HAP-1 (cell line): ENCODE results near the gene NCKAP5.

Experiments used
- DNase-seq, 2 experiments: peaks; one replicate each; pipeline ENCODE4 v3.0.0-alpha.2; 2016 to 2020; ENCODE audit warnings: low spot score in 2 of 2
- H3K27me3 ChIP-seq: fragments of 250-450 bp; sonication (Bioruptor Pico); 2 replicates; pipeline ENCODE4 v1.5.1; 2020; ENCODE audit warnings: low read depth, mild to moderate bottlenecking, moderate library complexity
- H3K36me3 ChIP-seq: fragments of 250-450 bp; sonication (Bioruptor Pico); replicated peaks from 2 replicates; pipeline ENCODE4 v1.5.1; 2020; ENCODE audit warnings: mild to moderate bottlenecking
- H3K4me1 ChIP-seq: fragments of 250-450 bp; sonication (Bioruptor Pico); 2 replicates; pipeline ENCODE4 v1.5.1; 2020; ENCODE audit warnings: mild to moderate bottlenecking
- H3K4me3 ChIP-seq: fragments of 250-450 bp; sonication (Bioruptor Pico); 2 replicates; pipeline ENCODE4 v1.5.1; 2020; ENCODE audit warnings: mild to moderate bottlenecking, moderate library complexity
- H3K9me3 ChIP-seq: fragments of 250-450 bp; sonication (Bioruptor Pico); 2 replicates; pipeline ENCODE4 v1.5.1; 2020; ENCODE audit warnings: mild to moderate bottlenecking, moderate library complexity
- in situ Hi-C: fragments of 300-500 bp; cut with MboI; formaldehyde crosslinking; loops from 3 replicates; pipeline ENCODE4 v1.14.3; 2020; ENCODE audit warnings: low sequenced_read_pairs, inconsistent platforms, mixed read lengths

Gene NCKAP5

DNA sequence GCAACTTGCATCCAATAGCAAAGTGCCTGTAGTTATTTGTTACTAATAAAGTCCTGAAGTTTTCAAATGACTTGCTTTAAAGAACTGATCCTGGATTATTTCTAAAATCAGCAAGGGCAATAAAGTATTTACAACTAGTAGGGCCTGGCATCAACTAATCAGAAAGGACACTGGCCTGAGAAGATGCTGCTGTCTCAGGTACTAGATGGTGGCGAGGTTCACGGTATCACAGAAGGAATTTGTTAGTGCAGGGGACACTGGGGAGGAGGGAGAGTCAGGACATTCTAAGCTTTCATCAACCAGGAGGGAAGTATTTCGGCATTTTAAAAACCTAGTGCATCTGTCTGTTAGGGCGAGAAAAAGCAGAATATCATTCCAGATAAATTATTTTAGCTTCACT lies 458.1 kb downstream of the NCKAP5 start:
- H3K9me3 ChIP-seq: no peaks in the 10 kb centered on the region
- H3K27me3 ChIP-seq: 0 out of 2 replicates have a peak, but pooled peaks cover 2% of the 10 kb centered on the region
- H3K4me3 ChIP-seq: no peak overlapping the region
- no peak for DNase-seq
- no peaks in the 10 kb centered on the region for H3K4me1 ChIP-seq
- no peaks in the 10 kb centered on the region for H3K36me3 ChIP-seq
- in situ Hi-C loops: no loop called here

DNA sequence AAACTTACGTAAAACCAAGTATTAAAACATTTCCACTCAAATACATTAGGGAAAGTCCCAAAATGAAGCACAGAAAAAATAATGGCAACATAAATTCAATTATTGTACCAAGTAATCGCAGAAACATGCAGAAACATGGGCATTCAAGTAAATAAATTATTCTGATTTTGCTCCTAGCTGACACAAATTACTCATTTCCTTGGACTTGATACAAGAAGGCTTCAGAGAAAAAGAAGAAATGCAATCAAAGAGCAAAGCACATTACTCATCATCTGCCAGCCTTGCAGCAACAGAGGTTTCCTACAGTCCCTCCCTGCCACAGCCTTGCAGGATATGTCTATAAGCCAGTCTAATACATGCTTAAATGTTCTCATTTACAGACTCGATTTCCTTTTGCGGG lies 458.5 kb downstream of the NCKAP5 start:
- H3K9me3 ChIP-seq: no peaks in the 10 kb centered on the region
- H3K4me3 ChIP-seq: no peak overlapping the region
- in situ Hi-C loops: no loop called here
- DNase-seq: no peak
- H3K27me3 ChIP-seq: no peaks in the 10 kb centered on the region
- no peaks in the 10 kb centered on the region for H3K4me1 ChIP-seq
- no peaks in the 10 kb centered on the region for H3K36me3 ChIP-seq

GRCh38 chr2:133107058-133107815 lies 461.0 kb downstream of the NCKAP5 start:
- Histone ChIP-seq H3K36me3 (no peaks in the 10 kb centered on the region), H3K27me3 (no peaks in the 10 kb centered on the region), H3K4me1 (no peaks in the 10 kb centered on the region), H3K9me3 (no peaks in the 10 kb centered on the region), H3K4me3 (no peak overlapping the region)
- no peak for DNase-seq
- in situ Hi-C loops: no loop called here

- no peaks in the 10 kb centered on the region for H3K27me3 ChIP-seq
- H3K4me1 ChIP-seq: no peaks in the 10 kb centered on the region
- H3K36me3 ChIP-seq: no peaks in the 10 kb centered on the region
- no peak for DNase-seq
- H3K4me3 ChIP-seq: no peak overlapping the region
- H3K9me3 ChIP-seq: no peaks in the 10 kb centered on the region
- in situ Hi-C loops: no loop called here
Observed at GRCh38 chr2:133104871-133105270, 463.4 kb downstream of the NCKAP5 start.

- no peaks in the 10 kb centered on the region for H3K9me3 ChIP-seq
- no peak overlapping the region for H3K4me3 ChIP-seq
- H3K36me3 ChIP-seq: no peaks in the 10 kb centered on the region
- no peaks in the 10 kb centered on the region for H3K4me1 ChIP-seq
- in situ Hi-C loops: no loop called here
- H3K27me3 ChIP-seq: no peaks in the 10 kb centered on the region
- DNase-seq: no peak
Observed at GRCh38 chr2:133098787-133099186, 469.5 kb downstream of the NCKAP5 start.

DNA sequence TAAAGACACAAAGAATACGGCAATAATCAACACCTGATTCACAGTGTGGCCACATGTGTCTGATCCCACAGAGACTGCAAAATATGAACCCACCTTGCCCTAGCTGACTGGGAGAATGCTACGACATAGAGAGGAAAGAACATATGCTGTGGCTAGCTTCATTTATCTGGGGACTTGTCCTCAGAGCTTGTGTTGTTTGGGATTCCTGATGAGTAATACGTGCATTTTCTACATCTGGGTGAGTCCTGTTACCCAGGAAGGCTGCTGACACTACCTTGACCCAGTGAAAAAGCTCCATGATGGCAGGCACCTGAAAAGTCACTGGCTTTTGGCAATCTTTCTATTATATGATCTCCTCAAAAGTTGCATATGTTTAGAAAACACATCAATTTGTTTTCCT lies 470.6 kb downstream of the NCKAP5 start:
- Histone ChIP-seq H3K4me1 (no peaks in the 10 kb centered on the region), H3K36me3 (no peaks in the 10 kb centered on the region), H3K27me3 (no peaks in the 10 kb centered on the region), H3K4me3 (no peak overlapping the region), H3K9me3 (no peaks in the 10 kb centered on the region)
- no peak for DNase-seq
- in situ Hi-C loops: no loop called here

GRCh38 chr2:133092571-133092970 lies 475.7 kb downstream of the NCKAP5 start:
- Histone ChIP-seq H3K9me3 (no peaks in the 10 kb centered on the region), H3K36me3 (no peaks in the 10 kb centered on the region), H3K4me3 (no peak overlapping the region), H3K4me1 (no peaks in the 10 kb centered on the region), H3K27me3 (no peaks in the 10 kb centered on the region)
- in situ Hi-C loops: no loop called here
- no peak for DNase-seq

GRCh38 chr2:133090358-133090757 lies 477.9 kb downstream of the NCKAP5 start:
- Histone ChIP-seq H3K4me1 (no peaks in the 10 kb centered on the region), H3K4me3 (no peak overlapping the region), H3K27me3 (peaks cover 7% of the 10 kb centered on the region), H3K9me3 (no peaks in the 10 kb centered on the region), H3K36me3 (no peaks in the 10 kb centered on the region)
- no peak for DNase-seq
- in situ Hi-C loops: no loop called here

- Histone ChIP-seq H3K4me3 (no peak overlapping the region), H3K9me3 (no peaks in the 10 kb centered on the region)
- no peak for DNase-seq
Observed at GRCh38 chr2:133086176-133086575, 482.1 kb downstream of the NCKAP5 start.

GRCh38 chr2:133085646-133086045 lies 482.6 kb downstream of the NCKAP5 start:
- Histone ChIP-seq H3K27me3 (peaks cover 7% of the 10 kb centered on the region), H3K9me3 (no peaks in the 10 kb centered on the region), H3K4me1 (no peaks in the 10 kb centered on the region), H3K36me3 (no peaks in the 10 kb centered on the region), H3K4me3 (no peak overlapping the region)
- DNase-seq: no peak
- in situ Hi-C loops: no loop called here

More at GRCh38 chr2:133086176-133086575, 482.1 kb downstream of the NCKAP5 start:
- in situ Hi-C loops: no loop called here
- no peaks in the 10 kb centered on the region for H3K36me3 ChIP-seq
- H3K4me1 ChIP-seq: no peaks in the 10 kb centered on the region
- peaks cover 7% of the 10 kb centered on the region for H3K27me3 ChIP-seq

DNA sequence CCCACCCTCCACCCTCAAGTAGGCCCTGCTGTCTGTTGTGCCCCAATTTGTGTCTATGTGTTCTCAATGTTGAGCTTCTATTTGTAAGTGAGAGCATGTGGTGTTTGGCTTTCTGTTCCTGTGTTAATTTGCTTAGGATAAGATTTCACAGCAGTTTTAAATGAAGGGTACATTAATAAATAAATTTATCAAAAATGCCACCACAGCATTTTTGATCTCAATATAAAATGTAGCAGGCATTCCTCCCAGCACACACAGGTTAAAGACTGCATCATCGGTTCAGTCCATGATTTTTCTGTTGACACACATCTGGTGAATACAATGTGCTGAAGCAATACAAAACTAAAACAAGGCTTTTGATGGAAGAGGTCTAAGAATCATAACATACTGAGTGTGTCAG lies 486.2 kb downstream of the NCKAP5 start:
- H3K27me3 ChIP-seq: peaks cover 3% of the 10 kb centered on the region; the same call in 1 of the 2 replicates
- H3K36me3 ChIP-seq: no peaks in the 10 kb centered on the region
- no peak for DNase-seq
- H3K4me3 ChIP-seq: no peak overlapping the region
- no peaks in the 10 kb centered on the region for H3K4me1 ChIP-seq
- in situ Hi-C loops: no loop called here
- H3K9me3 ChIP-seq: no peaks in the 10 kb centered on the region

GRCh38 chr2:133080822-133081221 lies 487.4 kb downstream of the NCKAP5 start:
- no peak overlapping the region for H3K4me3 ChIP-seq
- in situ Hi-C loops: no loop called here
- DNase-seq: no peak

DNA sequence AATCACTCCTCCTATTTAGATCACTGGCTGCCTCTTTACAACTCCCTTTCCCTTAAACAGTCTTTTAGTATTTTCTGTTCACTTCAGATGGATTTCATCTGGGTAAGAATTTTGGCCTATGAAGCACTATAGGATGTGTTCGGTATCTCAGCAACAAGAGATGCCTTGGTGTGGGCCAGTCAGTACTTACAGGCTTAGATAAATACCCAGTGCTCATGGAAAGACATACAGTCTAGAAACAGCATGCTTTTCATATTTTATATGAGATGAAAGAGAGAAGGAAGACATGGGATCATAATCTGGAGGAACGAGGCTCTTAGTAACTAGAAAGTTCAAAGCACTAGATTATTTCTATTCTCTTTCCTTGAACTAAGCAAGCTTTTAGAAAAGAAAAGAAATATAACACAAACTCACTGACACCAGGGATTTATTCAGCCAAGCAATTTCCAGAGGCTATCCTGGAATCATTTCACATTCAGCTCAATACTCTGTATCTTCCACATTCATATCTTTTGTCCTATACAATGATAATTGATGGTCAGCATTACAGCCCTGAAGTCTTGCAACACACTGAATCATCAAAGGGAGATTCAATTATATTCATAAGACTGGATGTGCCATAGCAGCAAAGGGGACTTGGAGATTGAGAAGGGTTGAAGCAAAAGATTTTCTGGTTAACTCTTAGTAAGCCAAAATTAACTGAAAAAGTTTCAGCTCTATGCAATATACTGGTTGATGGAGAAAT lies 489.4 kb downstream of the NCKAP5 start:
- Histone ChIP-seq H3K27me3 (no peaks in the 10 kb centered on the region), H3K4me3 (no peak overlapping the region), H3K4me1 (no peaks in the 10 kb centered on the region), H3K9me3 (no peaks in the 10 kb centered on the region), H3K36me3 (no peaks in the 10 kb centered on the region)
- in situ Hi-C loops: no loop called here
- no peak for DNase-seq

More at GRCh38 chr2:133080822-133081221, 487.4 kb downstream of the NCKAP5 start:
- no peaks in the 10 kb centered on the region for H3K27me3 ChIP-seq
- H3K9me3 ChIP-seq: no peaks in the 10 kb centered on the region
- H3K4me1 ChIP-seq: no peaks in the 10 kb centered on the region
- H3K36me3 ChIP-seq: no peaks in the 10 kb centered on the region

DNA sequence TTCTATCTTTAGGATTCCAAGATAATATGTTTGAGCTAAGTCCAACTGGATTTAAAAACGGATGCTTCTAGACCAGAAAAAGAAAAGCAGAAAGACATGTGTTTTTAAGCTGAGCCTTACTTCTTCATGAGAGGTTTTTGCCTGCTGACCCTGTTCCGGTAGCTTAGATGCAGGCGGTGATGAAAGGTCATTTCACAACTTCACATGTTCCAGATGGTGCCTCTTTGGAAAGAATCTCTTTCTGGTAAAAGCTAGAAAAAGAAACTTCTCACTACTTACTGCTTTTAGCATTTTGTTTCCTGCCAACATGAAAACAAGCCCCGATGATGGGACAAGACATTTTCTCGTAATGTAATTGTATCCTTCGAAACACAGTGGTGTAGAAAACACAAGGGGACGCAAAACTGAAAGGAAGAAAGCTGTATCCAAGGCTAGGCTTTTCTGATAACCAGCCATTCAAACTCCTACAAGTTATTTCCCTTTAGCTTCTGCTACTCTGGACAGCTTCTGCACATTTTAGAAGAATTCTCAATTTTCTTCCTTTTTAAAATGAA lies 490.9 kb downstream of the NCKAP5 start:
- H3K4me3 ChIP-seq: no peak overlapping the region
- no peaks in the 10 kb centered on the region for H3K27me3 ChIP-seq
- no peaks in the 10 kb centered on the region for H3K36me3 ChIP-seq
- in situ Hi-C loops: no loop called here
- no peaks in the 10 kb centered on the region for H3K9me3 ChIP-seq
- no peaks in the 10 kb centered on the region for H3K4me1 ChIP-seq
- DNase-seq: no peak
